HG03469 (cell line): ENCODE data around the gene FMC1.

Experiments
- ATAC-seq: cut with Tn5 transposase; IDR thresholded peaks from one replicate; pipeline ENCODE4 v1.9.1; 2021; ENCODE audit warnings: mild to moderate bottlenecking, moderate library complexity, moderate number of reproducible peaks; ENCODE audit not compliant: unreplicated experiment

FMC1 gene

GRCh38 chr7:139370943-139371313 is 29.8 kb downstream of the FMC1 start:
- no peak for ATAC-seq

GRCh38 chr7:139374246-139374645 is 33.1 kb downstream of the FMC1 start:
- no peak for ATAC-seq

GRCh38 chr7:139382439-139382838 is 41.3 kb downstream of the FMC1 start:
- no peak for ATAC-seq

- no peak for ATAC-seq
These were observed 43.5 kb downstream of the FMC1 start for GRCh38 chr7:139384611-139385010.

GRCh38 chr7:139387594-139387993 is 46.5 kb downstream of the FMC1 start:
- ATAC-seq = no peak

GRCh38 chr7:139389091-139389490 is 48.0 kb downstream of the FMC1 start:
- ATAC-seq = no peak

GRCh38 chr7:139389774-139390173 is 48.6 kb downstream of the FMC1 start:
- no peak for ATAC-seq

- ATAC-seq = no peak
These were observed 52.6 kb downstream of the FMC1 start for GRCh38 chr7:139393621-139394211.

- no peak for ATAC-seq
These were observed 53.4 kb downstream of the FMC1 start for GRCh38 chr7:139394540-139394939.
